Natural killer cell treated with Interleukin-12 subunit alpha and Interleukin-12 subunit beta and Interleukin-15 and Interleukin-18, amount 100 ng/mL, for 72 hours (primary cell): ENCODE results near the gene FAM13A. TPM values are rescaled to one million over a fixed set of nuclear protein-coding genes. Genes with fewer than 3 reads are reported as not detected.

Experiments
- ATAC-seq, 2 donors: fragments of 150-1000 bp; cut with Tn5 transposase in 1 of 2; sonication (Bioruptor Pico), chemical (Tn5 transposase) in 1 of 2; 2 replicates each; pipeline ENCODE4 v1.10.0; 2021
- DNase-seq: peaks from one replicate; pipeline ENCODE4 v3.0.0; 2022; ENCODE audit warnings: low spot score
- H3K27ac Mint-ChIP-seq, 2 donors: 1 replicate in 1 of 2; 2 replicates in 1 of 2; pipeline ENCODE4 v1.8.0; 2022; ENCODE audit warnings: mixed read lengths in 2 of 2, mild to moderate bottlenecking in 1 of 2, moderate library complexity in 1 of 2
- H3K27me3 Mint-ChIP-seq, 2 donors: 1 replicate in 1 of 2; 2 replicates in 1 of 2; pipeline ENCODE4 v1.8.0; 2022; ENCODE audit warnings: mixed read lengths in 2 of 2
- H3K36me3 Mint-ChIP-seq: one replicate; pipeline ENCODE4 v1.8.0; 2022; ENCODE audit warnings: mixed read lengths
- H3K4me1 Mint-ChIP-seq, 2 donors: 1 replicate in 1 of 2; 2 replicates in 1 of 2; pipeline ENCODE4 v1.8.0; 2022; ENCODE audit warnings: low read depth in 2 of 2, mixed read lengths in 2 of 2, mild to moderate bottlenecking in 1 of 2
- H3K4me3 Mint-ChIP-seq: one replicate; pipeline ENCODE4 v1.8.0; 2022; ENCODE audit warnings: mixed read lengths
- H3K9me3 Mint-ChIP-seq: 2 replicates; pipeline ENCODE4 v1.8.0; 2022; ENCODE audit warnings: mixed read lengths
- total RNA-seq, 2 donors: library from RNA; stranded (reverse); gene quantifications; one replicate each; pipeline ENCODE4 v1.2.3, GENCODE V29; 2022

FAM13A gene
- total RNA-seq, 2 donors from 2014 or later, result 0.73 to 2.1 TPM

GRCh38 chr4:88725143-88725542 lies 331.8 kb downstream of the FAM13A start:
- Mint-ChIP-seq H3K9me3 (no peaks in the 10 kb centered on the region), H3K27ac (no peak overlapping the region), H3K36me3 (peaks cover 5% of the 10 kb centered on the region), H3K4me1 (no peaks in the 10 kb centered on the region), H3K4me3 (no peak overlapping the region), H3K27me3 (no peaks in the 10 kb centered on the region)
- DNase-seq (no peak), ATAC-seq (no peak)

GRCh38 chr4:88724406-88724805 lies 332.6 kb downstream of the FAM13A start:
- Mint-ChIP-seq H3K36me3 (peaks cover 5% of the 10 kb centered on the region), H3K4me1 (no peaks in the 10 kb centered on the region), H3K27ac (no peak overlapping the region)

GRCh38 chr4:88722828-88723227 lies 334.2 kb downstream of the FAM13A start:
- H3K4me1 Mint-ChIP-seq, result no peaks in the 10 kb centered on the region

More at GRCh38 chr4:88724406-88724805, 332.6 kb downstream of the FAM13A start:
- no peaks in the 10 kb centered on the region for H3K27me3 Mint-ChIP-seq
- ATAC-seq (no peak), DNase-seq (no peak)
- no peaks in the 10 kb centered on the region for H3K9me3 Mint-ChIP-seq
- no peak overlapping the region for H3K4me3 Mint-ChIP-seq

GRCh38 chr4:88722276-88722780 lies 334.7 kb downstream of the FAM13A start:
- Mint-ChIP-seq H3K27me3 (no peaks in the 10 kb centered on the region), H3K27ac (no peak overlapping the region), H3K36me3 (peaks cover 16% of the 10 kb centered on the region), H3K4me3 (no peak overlapping the region), H3K4me1 (no peaks in the 10 kb centered on the region), H3K9me3 (peaks cover 3% of the 10 kb centered on the region)
- ATAC-seq, result no peak
- no peak for DNase-seq

More at GRCh38 chr4:88722828-88723227, 334.2 kb downstream of the FAM13A start:
- no peak for DNase-seq
- H3K27ac Mint-ChIP-seq, result no peak overlapping the region
- no peak overlapping the region for H3K4me3 Mint-ChIP-seq
- H3K27me3 Mint-ChIP-seq, result no peaks in the 10 kb centered on the region
- no peaks in the 10 kb centered on the region for H3K9me3 Mint-ChIP-seq
- H3K36me3 Mint-ChIP-seq, result peaks cover 11% of the 10 kb centered on the region
- ATAC-seq, result no peak

- Mint-ChIP-seq H3K27me3 (no peaks in the 10 kb centered on the region), H3K36me3 (peaks cover 28% of the 10 kb centered on the region), H3K4me3 (no peak overlapping the region), H3K4me1 (peaks cover 3 to 7% of the 10 kb centered on the region in 2 donors), H3K27ac (no peak overlapping the region), H3K9me3 (peaks cover 5% of the 10 kb centered on the region)
- DNase-seq (no peak), ATAC-seq (no peak)
These were observed 336.2 kb downstream of the FAM13A start for GRCh38 chr4:88720451-88721428.

GRCh38 chr4:88719381-88719780 lies 337.6 kb downstream of the FAM13A start:
- H3K27me3 Mint-ChIP-seq, result no peaks in the 10 kb centered on the region
- H3K4me3 Mint-ChIP-seq, result no peak overlapping the region
- no peak overlapping the region for H3K27ac Mint-ChIP-seq
- peaks cover 3 to 7% of the 10 kb centered on the region in 2 donors for H3K4me1 Mint-ChIP-seq
- ATAC-seq (no peak), DNase-seq (no peak)
- H3K36me3 Mint-ChIP-seq, result peaks cover 37% of the 10 kb centered on the region
- H3K9me3 Mint-ChIP-seq, result peaks cover 5% of the 10 kb centered on the region

- Mint-ChIP-seq H3K27me3 (no peaks in the 10 kb centered on the region), H3K4me3 (no peak overlapping the region), H3K27ac (no peak overlapping the region), H3K4me1 (peaks cover 3 to 7% of the 10 kb centered on the region in 2 donors), H3K36me3 (peaks cover 43% of the 10 kb centered on the region), H3K9me3 (peaks cover 5% of the 10 kb centered on the region)
- no peak for ATAC-seq
- no peak for DNase-seq
These were observed 338.9 kb downstream of the FAM13A start for GRCh38 chr4:88718098-88718497.

GRCh38 chr4:88713782-88714181 lies 343.2 kb downstream of the FAM13A start:
- peaks cover 5 to 7% of the 10 kb centered on the region in 2 donors for H3K4me1 Mint-ChIP-seq
- ATAC-seq (no peak), DNase-seq (no peak)
- H3K27me3 Mint-ChIP-seq, result no peaks in the 10 kb centered on the region
- H3K36me3 Mint-ChIP-seq, result peaks cover 49% of the 10 kb centered on the region
- no peak overlapping the region for H3K27ac Mint-ChIP-seq
- H3K4me3 Mint-ChIP-seq, result no peak overlapping the region
- peaks cover 5% of the 10 kb centered on the region for H3K9me3 Mint-ChIP-seq

- Mint-ChIP-seq H3K4me1 (peaks cover 0 to 5% of the 10 kb centered on the region in 2 donors), H3K27ac (no peak overlapping the region), H3K4me3 (no peak overlapping the region), H3K36me3 (peaks cover 37% of the 10 kb centered on the region), H3K9me3 (no peaks in the 10 kb centered on the region), H3K27me3 (no peaks in the 10 kb centered on the region)
- no peak for DNase-seq
- ATAC-seq, result peak in 1 of 2 donors; percentile 54
These were observed 347.0 kb downstream of the FAM13A start for GRCh38 chr4:88709989-88710388.

- no peaks in the 10 kb centered on the region for H3K27me3 Mint-ChIP-seq
- ATAC-seq, result no peak
- peaks cover 15% of the 10 kb centered on the region for H3K36me3 Mint-ChIP-seq
- no peaks in the 10 kb centered on the region for H3K9me3 Mint-ChIP-seq
- no peak overlapping the region for H3K27ac Mint-ChIP-seq
- peaks cover 0 to 5% of the 10 kb centered on the region in 2 donors for H3K4me1 Mint-ChIP-seq
- DNase-seq, result no peak
- no peak overlapping the region for H3K4me3 Mint-ChIP-seq
These were observed 350.4 kb downstream of the FAM13A start for GRCh38 chr4:88706574-88706973.

GRCh38 chr4:88705805-88706492 lies 351.0 kb downstream of the FAM13A start:
- Mint-ChIP-seq H3K9me3 (no peaks in the 10 kb centered on the region), H3K36me3 (peaks cover 14% of the 10 kb centered on the region), H3K4me1 (peaks cover 0 to 5% of the 10 kb centered on the region in 2 donors), H3K27ac (no peak overlapping the region), H3K4me3 (no peak overlapping the region), H3K27me3 (no peaks in the 10 kb centered on the region)
- no peak for DNase-seq
- no peak for ATAC-seq

GRCh38 chr4:88705223-88705622 lies 351.8 kb downstream of the FAM13A start:
- H3K9me3 Mint-ChIP-seq, result no peaks in the 10 kb centered on the region
- H3K4me1 Mint-ChIP-seq, result peaks cover 0 to 5% of the 10 kb centered on the region in 2 donors
- H3K27me3 Mint-ChIP-seq, result no peaks in the 10 kb centered on the region
- peaks cover 14% of the 10 kb centered on the region for H3K36me3 Mint-ChIP-seq
- ATAC-seq (peak in 1 of 2 donors; percentile 36), DNase-seq (no peak)
- no peak overlapping the region for H3K27ac Mint-ChIP-seq
- no peak overlapping the region for H3K4me3 Mint-ChIP-seq

- H3K4me1 Mint-ChIP-seq, result peaks cover 7 to 9% of the 10 kb centered on the region in 2 donors
- no peaks in the 10 kb centered on the region for H3K27me3 Mint-ChIP-seq
- DNase-seq, result no peak
- H3K9me3 Mint-ChIP-seq, result peaks cover 3% of the 10 kb centered on the region
- H3K4me3 Mint-ChIP-seq, result no peak overlapping the region
- no peak for ATAC-seq
- peaks cover 9% of the 10 kb centered on the region for H3K36me3 Mint-ChIP-seq
- no peak overlapping the region for H3K27ac Mint-ChIP-seq
These were observed 354.2 kb downstream of the FAM13A start for GRCh38 chr4:88702782-88703181.

GRCh38 chr4:88698519-88698918 lies 358.5 kb downstream of the FAM13A start:
- no peaks in the 10 kb centered on the region for H3K27me3 Mint-ChIP-seq
- no peaks in the 10 kb centered on the region for H3K36me3 Mint-ChIP-seq
- H3K9me3 Mint-ChIP-seq, result peaks cover 3% of the 10 kb centered on the region
- H3K27ac Mint-ChIP-seq, result peak overlapping the region; percentile 71 to 86
- no peak for DNase-seq
- peaks cover 11 to 18% of the 10 kb centered on the region in 2 donors for H3K4me1 Mint-ChIP-seq
- no peak for ATAC-seq
- no peak overlapping the region for H3K4me3 Mint-ChIP-seq
